M059J (cell line): ENCODE results near the gene ZNF358. TPM values are rescaled to one million over a fixed set of nuclear protein-coding genes. Genes with fewer than 3 reads are reported as not detected.

ENCODE experiments used
- DNase-seq: peaks from one replicate; pipeline ENCODE4 v3.0.0-alpha.2; 2012; ENCODE audit warnings: low read depth
- total RNA-seq: library from RNA; depleted of rRNA; stranded (reverse); fragments of >200 nt; shearing (Covaris generic); gene quantifications from 2 replicates; pipeline ENCODE4 v1.2.3, GENCODE V29; 2014

ZNF358 gene
- total RNA-seq, 1 experiment from 2014 or later: 55.4 TPM

DNA sequence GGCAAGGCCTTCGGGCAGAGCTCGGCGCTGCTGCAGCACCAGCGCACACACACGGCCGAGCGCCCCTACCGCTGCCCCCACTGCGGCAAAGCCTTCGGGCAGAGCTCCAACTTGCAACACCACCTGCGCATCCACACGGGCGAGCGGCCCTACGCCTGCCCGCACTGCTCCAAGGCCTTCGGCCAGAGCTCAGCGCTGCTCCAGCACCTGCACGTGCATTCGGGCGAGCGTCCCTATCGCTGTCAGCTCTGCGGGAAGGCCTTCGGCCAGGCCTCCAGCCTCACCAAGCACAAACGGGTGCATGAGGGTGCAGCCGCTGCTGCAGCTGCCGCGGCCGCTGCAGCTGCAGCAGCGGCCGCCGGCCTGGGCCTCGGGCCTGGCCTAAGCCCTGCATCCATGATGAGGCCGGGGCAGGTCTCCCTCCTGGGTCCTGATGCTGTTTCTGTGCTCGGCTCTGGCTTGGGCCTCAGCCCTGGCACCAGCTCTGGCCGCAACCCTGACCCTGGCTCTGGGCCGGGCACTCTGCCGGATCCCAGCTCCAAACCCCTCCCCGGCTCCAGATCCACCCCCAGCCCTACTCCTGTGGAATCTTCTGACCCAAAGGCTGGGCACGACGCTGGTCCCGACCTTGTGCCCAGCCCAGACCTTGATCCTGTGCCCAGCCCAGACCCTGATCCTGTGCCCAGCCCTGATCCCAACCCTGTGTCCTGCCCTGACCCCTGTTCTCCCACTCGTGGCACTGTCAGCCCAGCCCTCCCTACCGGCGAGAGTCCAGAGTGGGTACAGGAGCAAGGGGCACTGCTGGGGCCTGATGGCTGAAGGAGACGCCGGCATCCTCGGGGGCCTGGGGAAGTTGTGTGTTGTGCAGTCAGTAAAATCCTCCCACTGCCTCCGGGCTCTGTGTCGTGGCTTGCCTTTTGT, 4.5 kb downstream of the ZNF358 start:
- DNase-seq: no peak

DNA sequence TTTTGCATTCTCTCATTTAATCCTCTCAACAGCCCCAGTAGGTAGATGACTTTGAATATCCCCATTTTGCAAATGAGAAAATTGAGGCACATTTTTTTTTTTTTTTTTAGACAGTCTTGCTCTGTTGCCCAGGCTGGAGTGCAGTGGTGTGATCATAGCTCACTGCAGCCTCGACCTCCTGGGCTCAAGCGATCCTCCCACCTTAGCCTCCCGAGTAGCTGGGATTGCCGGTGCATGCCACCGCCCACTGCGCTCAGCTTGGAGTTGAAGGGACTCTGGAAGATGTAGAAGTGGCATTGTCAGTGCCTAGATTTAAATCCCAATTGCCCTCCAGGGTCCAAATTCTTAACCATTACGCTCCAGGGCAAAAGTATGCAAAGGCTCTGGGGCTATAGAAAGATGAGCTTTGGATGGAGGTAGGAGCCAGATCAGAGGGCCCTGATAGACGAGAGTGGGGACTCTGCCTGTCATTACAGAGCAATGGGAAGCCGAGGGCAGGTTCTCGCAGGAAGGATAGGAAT, 5.7 kb downstream of the ZNF358 start:
- DNase-seq: peak; percentile 17

DNA sequence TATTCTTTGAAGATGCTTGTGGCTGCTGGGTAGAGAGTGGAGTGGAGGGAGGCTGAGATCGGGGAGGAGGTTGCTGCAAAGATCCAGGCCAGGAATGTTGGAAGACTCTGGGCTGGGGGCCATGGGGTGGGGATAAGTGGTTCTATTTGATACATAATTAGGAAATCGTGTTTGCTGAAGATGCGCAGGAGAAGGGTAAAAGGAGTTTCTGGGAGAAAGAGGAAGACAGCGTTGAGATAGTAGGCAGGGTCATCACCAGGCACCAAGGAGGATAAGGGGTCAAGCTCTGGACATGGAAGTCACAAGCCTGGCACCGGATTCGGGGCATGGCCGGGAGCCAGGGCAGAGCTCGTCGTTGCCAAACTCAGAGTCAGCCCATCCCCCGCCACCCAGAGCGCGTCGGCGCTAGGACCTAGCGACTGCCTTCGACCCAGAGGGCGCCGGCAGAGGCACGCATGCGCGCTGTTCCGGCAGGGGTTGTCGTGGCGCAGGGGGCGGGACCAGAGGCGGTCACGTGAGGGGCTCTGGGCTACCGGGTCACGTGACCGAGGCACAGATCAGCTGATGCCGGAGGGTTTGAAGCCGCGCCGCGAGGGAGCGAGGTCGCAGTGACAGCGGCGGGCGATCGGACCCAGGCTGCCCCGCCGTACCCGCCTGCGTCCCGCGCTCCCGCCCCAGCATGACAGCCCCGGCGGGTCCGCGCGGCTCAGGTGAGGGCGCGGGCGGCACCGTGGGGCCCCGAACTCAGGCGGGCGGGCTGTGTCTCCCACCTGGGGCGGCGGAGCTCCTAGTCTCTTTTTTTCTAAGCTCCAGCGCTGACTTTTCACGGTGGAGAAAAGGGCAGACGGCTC, 6.4 kb downstream of the ZNF358 start, which contains the start of gene MCOLN1:
MCOLN1 (plus strand) TSS at position 553 of the 851 bp plus-strand sequence; CDS start at position 680, 127 bp downstream.
- DNase-seq: peak; percentile 96

DNA sequence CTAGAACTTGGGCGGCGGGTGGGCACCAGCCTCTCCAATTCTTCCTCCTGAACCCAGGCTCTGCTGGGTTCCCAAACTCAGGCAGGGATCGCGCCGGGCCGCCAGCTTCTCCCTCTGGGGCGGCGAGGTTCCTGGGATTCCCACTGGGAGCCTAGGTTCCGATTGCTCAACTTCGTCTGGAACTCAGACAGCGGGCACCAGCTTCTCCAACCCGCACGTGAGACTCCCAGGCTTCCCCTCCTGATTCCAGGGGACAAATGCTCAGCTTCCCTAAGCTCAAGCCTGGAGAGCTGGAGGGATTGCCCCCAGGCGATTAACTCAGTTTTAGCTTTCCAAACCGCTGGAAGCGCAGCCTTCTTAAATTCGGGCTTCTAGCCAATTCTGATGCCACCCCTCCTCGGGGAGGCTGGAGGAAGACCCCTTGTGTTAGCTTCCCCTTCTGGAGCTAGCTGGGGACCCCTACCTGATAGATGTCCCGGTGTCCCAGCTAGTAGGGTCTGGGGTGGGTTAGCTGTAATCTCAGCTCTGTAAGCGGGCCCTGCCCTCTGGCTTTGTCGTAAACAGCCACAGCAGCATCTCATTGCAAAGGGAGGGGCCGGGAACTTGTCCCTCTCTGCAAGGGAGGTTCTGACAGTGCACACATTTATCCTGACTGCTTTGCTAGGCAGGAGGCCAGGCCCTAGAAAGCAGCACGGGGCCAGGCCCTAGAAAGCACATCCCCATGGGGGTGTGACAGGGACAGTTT, 7.2 kb downstream of the ZNF358 start:
- DNase-seq: peak; percentile 18

DNA sequence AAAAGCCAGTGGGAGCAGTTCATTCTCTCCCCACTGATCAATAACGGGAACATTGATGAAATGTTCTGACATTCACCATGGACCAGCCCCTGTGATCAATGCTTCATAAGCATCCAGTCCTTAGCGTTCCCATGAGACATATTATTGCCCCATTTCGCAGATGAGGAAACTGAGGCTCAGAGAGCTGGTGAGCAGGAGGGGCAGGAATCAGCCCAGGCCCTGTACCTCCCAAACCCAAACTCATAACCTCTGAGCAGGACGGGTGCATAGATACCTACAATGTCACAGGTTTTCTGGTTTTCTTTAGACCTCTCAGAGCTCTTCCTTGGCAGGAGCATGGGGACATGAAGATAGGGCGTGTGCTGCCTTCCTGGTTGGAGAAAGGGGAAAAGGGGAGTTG, 8.6 kb downstream of the ZNF358 start:
- DNase-seq: no peak

DNA sequence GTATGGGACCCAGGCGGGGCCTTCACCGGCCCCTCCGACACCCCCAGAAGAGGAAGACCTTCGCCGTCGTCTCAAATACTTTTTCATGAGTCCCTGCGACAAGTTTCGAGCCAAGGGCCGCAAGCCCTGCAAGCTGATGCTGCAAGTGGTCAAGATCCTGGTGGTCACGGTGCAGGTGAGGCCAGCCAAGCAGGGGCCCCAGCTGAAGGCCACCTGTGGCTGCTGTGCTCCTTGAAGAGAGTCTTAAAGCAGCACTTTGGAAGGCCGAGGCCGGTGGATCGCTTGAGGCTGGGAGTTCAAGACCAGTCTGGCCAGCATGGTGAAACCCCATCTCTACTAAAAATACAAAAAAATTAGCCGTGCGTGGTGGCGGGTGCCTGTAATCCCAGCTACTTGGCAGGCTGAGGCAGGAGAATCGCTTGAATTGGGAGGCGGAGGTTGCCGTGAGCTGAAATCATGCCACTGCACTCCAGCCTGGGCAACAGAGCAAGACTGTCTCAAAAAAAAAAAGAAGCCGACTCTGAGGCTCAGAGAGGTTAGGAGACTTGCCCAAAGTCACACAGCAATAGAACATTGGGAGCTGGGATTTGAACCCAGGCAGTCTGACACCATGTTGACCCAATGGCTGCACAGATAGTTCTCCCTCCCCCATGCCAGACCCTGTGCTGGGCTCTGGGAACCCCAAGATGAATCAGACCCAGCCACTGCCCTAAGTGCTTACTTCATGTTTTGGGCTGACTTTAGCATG, 9.3 kb downstream of the ZNF358 start:
- DNase-seq: no peak

DNA sequence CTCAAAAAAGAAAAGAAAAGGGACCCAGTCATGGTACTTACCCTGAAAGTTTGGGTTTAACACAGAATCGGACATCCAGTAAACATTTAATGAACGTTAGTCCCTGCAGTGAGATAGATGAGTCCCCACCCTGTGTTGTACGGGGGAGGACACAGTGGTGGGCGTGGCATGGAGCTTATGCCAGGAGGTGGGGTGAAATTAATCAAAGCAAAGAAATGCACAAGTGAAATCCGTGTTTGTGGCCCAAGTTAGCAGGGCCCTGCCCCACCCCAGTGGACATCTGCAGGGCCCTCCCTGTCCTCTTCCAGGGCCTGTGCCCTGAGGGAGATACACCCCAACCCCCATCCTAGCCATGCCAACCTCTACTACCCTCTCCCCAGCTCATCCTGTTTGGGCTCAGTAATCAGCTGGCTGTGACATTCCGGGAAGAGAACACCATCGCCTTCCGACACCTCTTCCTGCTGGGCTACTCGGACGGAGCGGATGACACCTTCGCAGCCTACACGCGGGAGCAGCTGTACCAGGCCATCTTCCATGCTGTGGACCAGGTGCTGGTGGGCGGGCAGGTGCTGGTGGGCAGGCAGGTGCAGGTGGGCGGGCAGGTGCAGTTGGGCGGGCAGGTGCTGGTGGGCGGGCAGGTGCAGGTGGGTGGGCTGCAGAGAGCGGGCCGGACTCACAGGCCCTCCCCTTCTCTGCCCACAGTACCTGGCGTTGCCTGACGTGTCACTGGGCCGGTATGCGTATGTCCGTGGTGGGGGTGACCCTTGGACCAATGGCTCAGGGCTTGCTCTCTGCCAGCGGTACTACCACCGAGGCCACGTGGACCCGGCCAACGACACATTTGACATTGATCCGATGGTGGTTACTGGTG, 10.4 kb downstream of the ZNF358 start:
- DNase-seq: no peak

DNA sequence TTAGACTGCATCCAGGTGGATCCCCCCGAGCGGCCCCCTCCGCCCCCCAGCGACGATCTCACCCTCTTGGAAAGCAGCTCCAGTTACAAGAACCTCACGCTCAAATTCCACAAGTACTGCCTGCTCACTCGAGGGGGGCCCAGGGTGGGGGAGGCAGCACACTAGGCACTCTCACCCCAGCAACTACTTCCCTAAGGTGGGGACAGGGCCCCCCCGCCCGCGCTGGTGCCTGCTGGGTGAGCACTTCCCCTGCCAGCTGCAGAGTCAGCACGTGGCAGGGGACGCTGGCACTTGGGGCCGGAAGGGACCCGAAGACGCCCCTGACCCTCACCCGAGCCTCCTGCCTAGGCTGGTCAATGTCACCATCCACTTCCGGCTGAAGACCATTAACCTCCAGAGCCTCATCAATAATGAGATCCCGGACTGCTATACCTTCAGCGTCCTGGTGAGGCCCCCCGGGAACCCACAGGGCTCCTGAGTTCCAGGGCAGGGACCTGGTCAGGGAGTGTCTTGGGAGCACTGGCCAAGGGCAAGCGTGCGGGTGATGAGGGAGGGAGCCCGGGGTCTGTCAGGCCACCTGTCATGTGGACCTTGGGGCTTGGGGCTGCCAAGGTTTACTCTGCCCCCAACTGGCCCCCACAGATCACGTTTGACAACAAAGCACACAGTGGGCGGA, 11.8 kb downstream of the ZNF358 start:
- DNase-seq: no peak

DNA sequence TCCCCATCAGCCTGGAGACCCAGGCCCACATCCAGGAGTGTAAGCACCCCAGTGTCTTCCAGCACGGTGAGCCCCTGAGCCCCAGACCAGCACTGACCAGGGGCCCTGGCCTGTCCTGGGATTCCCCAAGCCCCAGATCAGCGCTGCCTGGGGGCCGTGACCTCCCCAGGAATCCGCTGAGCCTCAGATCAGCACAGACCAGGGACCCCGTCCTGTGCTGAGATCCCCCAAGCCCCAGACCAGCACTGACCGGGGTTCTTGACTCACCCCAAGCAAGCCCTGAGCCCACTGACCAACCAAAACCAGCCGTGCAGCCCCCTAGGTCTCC, 12.3 kb downstream of the ZNF358 start:
- DNase-seq: no peak

DNA sequence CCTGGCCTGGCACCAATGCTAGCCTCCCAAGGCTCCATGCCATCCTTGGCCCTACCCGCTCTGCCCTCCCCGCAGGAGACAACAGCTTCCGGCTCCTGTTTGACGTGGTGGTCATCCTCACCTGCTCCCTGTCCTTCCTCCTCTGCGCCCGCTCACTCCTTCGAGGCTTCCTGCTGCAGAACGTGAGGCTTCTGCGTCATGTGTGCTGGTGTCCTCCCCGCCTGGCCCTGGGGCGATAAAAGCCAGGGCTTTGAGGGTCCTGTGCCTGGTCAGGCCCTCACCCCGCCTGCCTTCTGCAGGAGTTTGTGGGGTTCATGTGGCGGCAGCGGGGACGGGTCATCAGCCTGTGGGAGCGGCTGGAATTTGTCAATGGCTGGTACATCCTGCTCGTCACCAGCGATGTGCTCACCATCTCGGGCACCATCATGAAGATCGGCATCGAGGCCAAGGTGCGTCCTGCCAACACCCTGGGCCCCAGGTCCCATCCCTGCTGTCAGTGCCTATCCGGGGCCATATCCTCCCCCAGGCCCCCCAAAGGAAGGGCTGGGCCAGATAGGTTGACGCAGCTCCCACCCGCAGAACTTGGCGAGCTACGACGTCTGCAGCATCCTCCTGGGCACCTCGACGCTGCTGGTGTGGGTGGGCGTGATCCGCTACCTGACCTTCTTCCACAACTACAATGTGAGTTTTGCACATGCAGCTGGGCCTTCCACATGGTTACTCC, 12.8 kb downstream of the ZNF358 start:
- no peak for DNase-seq

DNA sequence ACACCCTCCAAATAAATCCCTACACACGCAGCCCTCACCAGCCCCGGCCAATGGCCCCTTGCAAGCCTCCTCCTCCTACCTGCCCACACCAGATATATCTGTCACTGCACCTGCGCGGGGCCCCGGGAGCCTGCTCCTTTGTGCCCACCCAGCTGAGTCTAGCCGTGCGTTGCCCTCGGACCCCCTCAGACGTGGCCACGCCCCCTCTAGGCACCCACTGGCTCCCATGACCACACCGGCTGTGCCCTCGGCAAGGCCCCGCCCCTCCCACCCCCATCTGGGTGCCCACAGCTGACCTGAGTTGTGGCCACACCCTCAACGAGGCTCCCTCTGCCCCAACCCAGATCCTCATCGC, 13.3 kb downstream of the ZNF358 start:
- no peak for DNase-seq

DNA sequence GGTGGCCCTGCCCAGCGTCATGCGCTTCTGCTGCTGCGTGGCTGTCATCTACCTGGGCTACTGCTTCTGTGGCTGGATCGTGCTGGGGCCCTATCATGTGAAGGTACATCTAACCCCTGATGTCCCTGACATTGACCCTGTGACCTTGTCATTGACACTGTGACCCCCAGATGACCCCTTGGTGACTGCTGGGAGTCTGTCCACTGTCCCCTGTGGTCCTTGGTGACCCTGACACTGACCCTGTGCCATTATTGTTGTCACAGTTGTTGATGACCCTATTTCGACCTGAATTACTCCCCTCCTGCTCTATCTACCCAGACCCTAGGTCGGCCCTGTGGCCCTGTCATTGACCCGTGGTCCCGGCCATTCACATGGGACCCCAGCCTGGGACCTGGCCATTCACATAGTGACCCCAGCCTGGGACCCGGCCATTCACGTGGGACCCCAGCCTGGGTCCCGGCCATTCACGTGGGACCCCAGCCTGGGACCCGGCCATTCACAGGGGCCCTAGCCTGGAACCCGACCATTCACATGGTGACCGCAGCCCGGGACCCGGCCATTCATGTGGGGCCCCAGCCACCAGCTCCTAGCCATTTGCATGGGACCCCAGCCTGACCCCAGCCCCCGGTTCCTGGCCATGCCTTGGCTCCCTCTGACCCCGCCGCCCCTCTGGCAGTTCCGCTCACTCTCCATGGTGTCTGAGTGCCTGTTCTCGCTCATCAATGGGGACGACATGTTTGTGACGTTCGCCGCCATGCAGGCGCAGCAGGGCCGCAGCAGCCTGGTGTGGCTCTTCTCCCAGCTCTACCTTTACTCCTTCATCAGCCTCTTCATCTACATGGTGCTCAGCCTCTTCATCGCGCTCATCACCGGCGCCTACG, 13.9 kb downstream of the ZNF358 start:
- no peak for DNase-seq

DNA sequence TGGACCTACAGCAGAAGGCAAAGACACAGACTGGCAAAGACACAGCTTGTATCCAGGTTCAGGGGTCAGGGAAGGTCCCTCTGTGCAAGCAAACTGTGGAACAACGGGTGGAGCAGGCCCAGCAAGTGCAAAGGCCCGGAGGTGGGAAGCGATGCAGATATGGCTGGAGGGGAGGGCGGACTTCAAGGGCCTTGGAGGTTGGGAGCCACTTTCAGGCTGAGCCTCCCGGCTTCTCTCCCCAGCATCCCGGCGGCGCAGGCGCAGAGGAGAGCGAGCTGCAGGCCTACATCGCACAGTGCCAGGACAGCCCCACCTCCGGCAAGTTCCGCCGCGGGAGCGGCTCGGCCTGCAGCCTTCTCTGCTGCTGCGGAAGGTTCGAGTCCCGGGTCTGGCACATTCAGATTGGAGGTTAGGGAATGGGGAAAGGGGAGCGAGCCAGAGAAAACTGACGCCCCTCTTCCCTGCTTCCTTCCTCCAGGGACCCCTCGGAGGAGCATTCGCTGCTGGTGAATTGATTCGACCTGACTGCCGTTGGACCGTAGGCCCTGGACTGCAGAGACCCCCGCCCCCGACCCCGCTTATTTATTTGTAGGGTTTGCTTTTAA, 17.5 kb downstream of the ZNF358 start:
- DNase-seq: no peak

DNA sequence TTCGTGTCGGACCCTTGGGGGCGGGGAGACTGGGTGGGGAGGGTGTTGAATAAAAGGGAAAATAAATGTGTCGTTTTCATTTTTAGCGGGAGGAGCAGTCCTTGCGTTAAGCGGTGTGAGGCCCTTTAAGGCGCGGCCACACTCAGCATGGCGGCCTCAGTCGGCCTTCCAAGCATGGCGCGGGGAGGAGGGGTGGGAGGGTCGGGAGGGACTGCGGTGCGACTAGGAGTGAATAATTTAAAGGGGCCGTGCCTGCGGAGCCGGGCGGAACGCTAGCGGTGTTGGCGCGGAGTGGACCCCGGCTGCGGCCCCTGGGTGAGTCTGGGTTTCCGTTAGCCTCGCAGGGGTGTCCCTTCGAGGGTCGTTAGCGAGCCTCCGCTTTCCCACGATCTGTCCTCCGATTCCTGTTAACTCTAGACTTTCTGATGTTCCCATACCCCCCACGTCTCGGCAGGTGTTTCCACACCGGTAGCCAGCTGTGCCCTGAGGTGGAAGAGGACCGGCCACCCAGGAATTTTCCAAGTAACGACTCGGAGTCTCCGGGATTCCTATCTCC, 18.1 kb downstream of the ZNF358 start:
- peak; percentile 87 for DNase-seq

DNA sequence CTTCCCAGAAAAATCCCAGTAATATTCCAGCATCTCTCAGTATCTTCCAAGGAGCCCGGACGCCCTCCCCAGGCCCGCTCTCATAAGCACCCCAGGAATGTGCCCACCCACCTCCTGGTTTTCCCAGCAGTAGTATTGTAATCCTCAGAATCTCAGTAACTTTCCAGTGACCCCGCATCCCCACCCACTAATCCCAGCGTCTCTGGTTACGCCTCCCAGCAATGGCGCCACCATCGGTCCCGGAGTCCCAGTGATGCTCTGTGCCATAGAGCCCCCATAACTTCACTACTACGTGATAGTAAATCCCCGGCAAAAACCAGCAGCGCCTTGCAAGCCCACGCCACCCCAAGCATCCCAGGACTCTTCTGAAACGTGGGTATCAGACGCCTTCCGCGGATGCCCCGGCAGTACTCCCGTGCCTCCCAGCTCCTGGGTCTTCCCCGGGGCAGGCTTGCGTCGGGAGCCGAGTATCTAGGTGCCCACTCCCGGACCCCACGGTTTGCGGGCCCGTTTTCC, 18.7 kb downstream of the ZNF358 start:
- peak; percentile 89 for DNase-seq

DNA sequence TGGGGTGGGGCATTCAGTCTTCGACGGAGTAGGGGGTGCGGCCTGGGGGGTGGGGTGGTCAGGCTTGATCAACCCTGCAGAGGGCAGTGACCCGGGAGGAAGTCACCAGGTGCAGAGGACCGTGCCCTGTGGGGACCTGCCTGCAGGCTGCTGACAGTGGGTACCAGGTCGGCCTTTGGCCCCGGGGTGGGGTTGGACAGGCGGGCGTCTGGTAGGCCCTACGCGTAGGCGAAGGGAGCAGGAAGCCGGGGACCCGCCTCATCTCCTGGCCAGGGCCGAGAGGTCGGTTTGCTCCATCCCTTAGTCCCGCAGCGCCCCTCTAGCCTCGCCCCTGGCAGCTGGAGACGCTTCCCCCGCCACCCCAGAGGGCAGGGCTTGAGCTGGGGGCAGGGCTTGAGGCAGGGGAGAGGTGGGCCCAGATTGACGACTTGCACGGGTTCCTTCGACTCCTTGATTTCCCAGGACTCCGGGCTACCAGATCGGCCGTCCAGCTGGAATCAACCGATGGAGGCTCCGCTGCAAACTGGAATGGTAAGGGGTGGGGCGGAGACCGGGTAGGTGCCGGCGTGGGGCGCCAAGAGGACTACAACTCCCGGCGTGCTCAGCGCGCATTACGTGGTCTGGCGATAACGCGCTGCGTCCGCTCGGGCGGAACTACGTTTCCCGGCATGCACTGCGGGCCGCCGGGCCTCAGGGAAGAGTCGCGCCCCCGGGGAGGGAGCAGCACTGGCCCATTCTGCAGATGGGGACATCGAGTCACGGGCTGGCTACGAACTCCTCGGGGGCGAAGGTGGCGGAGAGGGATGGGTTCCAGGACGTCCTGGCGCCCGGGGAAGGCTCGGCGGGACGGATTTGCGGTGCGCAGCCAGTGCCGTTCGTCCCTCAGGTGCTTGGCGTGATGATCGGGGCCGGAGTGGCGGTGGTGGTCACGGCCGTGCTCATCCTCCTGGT, 19.4 kb downstream of the ZNF358 start, which contains the start of gene PNPLA6:
PNPLA6 (plus strand) TSS at position 671 of the 951 bp plus-strand sequence; CDS start at position 743, 72 bp downstream.
- peak; percentile 91 for DNase-seq
